Upper lobe of right lung (tissue), 1 donor: Measurements from ENCODE around the gene VCPKMT. TPM values are rescaled to one million over a fixed set of nuclear protein-coding genes. Genes with fewer than 3 reads are reported as not detected.
A peak's percentile ranks its signal among the peaks of the same experiment; 100 is the strongest.

Experiments
- ATAC-seq: fragments of 200-7000 bp; cut with Tn5 transposase; one replicate; pipeline ENCODE4 v1.9.1; 2020; ENCODE audit warnings: mild to moderate bottlenecking, moderate library complexity
- DNase-seq: peaks from one replicate; pipeline ENCODE4 v3.0.0-alpha.2; 2020
- H3K27ac ChIP-seq: fragments of 200-600 bp; one replicate; pipeline ENCODE4 v1.8.0; 2022
- H3K27me3 ChIP-seq: fragments of 200-600 bp; one replicate; pipeline ENCODE4 v1.8.0; 2022; ENCODE audit warnings: mild to moderate bottlenecking
- H3K36me3 ChIP-seq: fragments of 200-600 bp; one replicate; pipeline ENCODE4 v1.8.0; 2022
- H3K4me1 ChIP-seq: fragments of 200-600 bp; one replicate; pipeline ENCODE4 v1.8.0; 2022
- H3K4me3 ChIP-seq: fragments of 200-600 bp; one replicate; pipeline ENCODE4 v1.8.0; 2022; ENCODE audit warnings: mild to moderate bottlenecking
- H3K9me3 ChIP-seq: fragments of 200-600 bp; one replicate; pipeline ENCODE4 v1.8.0; 2022
- intact Hi-C: fragments of 100-400 bp; cut with DNase I; formaldehyde crosslinking; loops from one replicate; pipeline ENCODE4 v1.11.0; 2022
- total RNA-seq: library from RNA; stranded (reverse); fragmentation: NEBNext Ultra II Directional; extraction: Animal tissue kit (Norgen Biotek cat#: 25700); gene quantifications from one replicate; pipeline ENCODE4 v1.2.1, GENCODE V29; 2021
- TF ChIP-seq, protein P1 (sequence below): fragments of 200-600 bp; IDR thresholded peaks from one replicate; pipeline ENCODE4 v1.8.0; 2022; ENCODE audit warnings: antibody characterized with exemption
- donor health status: DM: no; HTN: yes; CAD: no; lungs with severe emphysema.

VCPKMT gene
- total RNA-seq, 1 donor from 2014 or later, result 6.2 TPM

- Histone ChIP-seq H3K4me1 (peaks cover 36% of the 10 kb centered on the region), H3K36me3 (no peaks in the 10 kb centered on the region), H3K9me3 (no peaks in the 10 kb centered on the region), H3K27ac (peak overlapping the region; percentile 80), H3K4me3 (no peak overlapping the region), H3K27me3 (no peaks in the 10 kb centered on the region)
- TF ChIP-seq, protein P1, sequence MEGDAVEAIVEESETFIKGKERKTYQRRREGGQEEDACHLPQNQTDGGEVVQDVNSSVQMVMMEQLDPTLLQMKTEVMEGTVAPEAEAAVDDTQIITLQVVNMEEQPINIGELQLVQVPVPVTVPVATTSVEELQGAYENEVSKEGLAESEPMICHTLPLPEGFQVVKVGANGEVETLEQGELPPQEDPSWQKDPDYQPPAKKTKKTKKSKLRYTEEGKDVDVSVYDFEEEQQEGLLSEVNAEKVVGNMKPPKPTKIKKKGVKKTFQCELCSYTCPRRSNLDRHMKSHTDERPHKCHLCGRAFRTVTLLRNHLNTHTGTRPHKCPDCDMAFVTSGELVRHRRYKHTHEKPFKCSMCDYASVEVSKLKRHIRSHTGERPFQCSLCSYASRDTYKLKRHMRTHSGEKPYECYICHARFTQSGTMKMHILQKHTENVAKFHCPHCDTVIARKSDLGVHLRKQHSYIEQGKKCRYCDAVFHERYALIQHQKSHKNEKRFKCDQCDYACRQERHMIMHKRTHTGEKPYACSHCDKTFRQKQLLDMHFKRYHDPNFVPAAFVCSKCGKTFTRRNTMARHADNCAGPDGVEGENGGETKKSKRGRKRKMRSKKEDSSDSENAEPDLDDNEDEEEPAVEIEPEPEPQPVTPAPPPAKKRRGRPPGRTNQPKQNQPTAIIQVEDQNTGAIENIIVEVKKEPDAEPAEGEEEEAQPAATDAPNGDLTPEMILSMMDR, result peak; percentile 12
- DNase-seq, result peak; percentile 64
- intact Hi-C loops, result no loop called here
- peak; percentile 45 for ATAC-seq
Observed at GRCh38 chr14:50060871-50061663, 55.3 kb downstream of the VCPKMT start.

- Histone ChIP-seq H3K27ac (peak overlapping the region; percentile 80), H3K4me3 (no peak overlapping the region), H3K9me3 (no peaks in the 10 kb centered on the region), H3K36me3 (no peaks in the 10 kb centered on the region), H3K4me1 (peaks cover 31% of the 10 kb centered on the region), H3K27me3 (no peaks in the 10 kb centered on the region)
- DNase-seq, result peak; percentile 48
- ATAC-seq, result peak; percentile 19
- intact Hi-C loops, result no loop called here
- TF ChIP-seq, protein P1, result no peak
Observed at GRCh38 chr14:50059763-50060616, 56.4 kb downstream of the VCPKMT start.

Other genes starting within 250 kb of the VCPKMT start
- 61.5 TPM for gene ARF6, start 223.5 kb downstream of the VCPKMT start, total RNA-seq
- gene SOS2, start 115.0 kb upstream of the VCPKMT start, total RNA-seq, result 30.3 TPM
- 4.5 TPM for gene L2HGDH, start 195.7 kb upstream of the VCPKMT start, total RNA-seq
- gene DMAC2L, start 195.8 kb upstream of the VCPKMT start, total RNA-seq, result 16.0 TPM